ACC112 (cell line): ENCODE measurements around the gene SCAPER.

ENCODE experiments used
- H2AFZ ChIP-seq: fragments of 200-600 bp; sonication (generic); one replicate; pipeline ENCODE4 v1.6.0; 2017; ENCODE audit warnings: antibody characterized with exemption, low read length; ENCODE audit not compliant: unreplicated experiment
- H3K27ac ChIP-seq: fragments of 200-600 bp; sonication (generic); 2 replicates; pipeline ENCODE4 v1.5.1; 2014; ENCODE audit warnings: low read depth, mild to moderate bottlenecking, antibody characterized with exemption, low read length, moderate library complexity
- H3K27me3 ChIP-seq: fragments of 200-600 bp; sonication (generic); 2 replicates; pipeline ENCODE4 v1.6.1; 2014; ENCODE audit warnings: mild to moderate bottlenecking, antibody characterized with exemption, low read length, moderate library complexity, mixed read lengths; ENCODE audit not compliant: insufficient read depth
- H3K36me3 ChIP-seq: fragments of 200-600 bp; sonication (generic); 2 replicates; pipeline ENCODE4 v1.6.1; 2016; ENCODE audit warnings: mild to moderate bottlenecking, antibody characterized with exemption, low read length, moderate library complexity, mixed read lengths; ENCODE audit not compliant: insufficient read depth
- H3K4me1 ChIP-seq: fragments of 200-600 bp; sonication (generic); one replicate; pipeline ENCODE4 v1.6.1; 2016; ENCODE audit warnings: low read length, mixed read lengths; ENCODE audit not compliant: insufficient read depth, unreplicated experiment, control insufficient read depth
- H3K4me3 ChIP-seq: fragments of 200-600 bp; sonication (generic); 2 replicates; pipeline ENCODE4 v1.5.1; 2014; ENCODE audit warnings: mild to moderate bottlenecking, low read depth, low read length
- H3K79me2 ChIP-seq: fragments of 200-600 bp; sonication (generic); one replicate; pipeline ENCODE4 v1.6.0; 2016; ENCODE audit warnings: low read length; ENCODE audit not compliant: control insufficient read depth, unreplicated experiment, insufficient read depth

The SCAPER gene, protein sequence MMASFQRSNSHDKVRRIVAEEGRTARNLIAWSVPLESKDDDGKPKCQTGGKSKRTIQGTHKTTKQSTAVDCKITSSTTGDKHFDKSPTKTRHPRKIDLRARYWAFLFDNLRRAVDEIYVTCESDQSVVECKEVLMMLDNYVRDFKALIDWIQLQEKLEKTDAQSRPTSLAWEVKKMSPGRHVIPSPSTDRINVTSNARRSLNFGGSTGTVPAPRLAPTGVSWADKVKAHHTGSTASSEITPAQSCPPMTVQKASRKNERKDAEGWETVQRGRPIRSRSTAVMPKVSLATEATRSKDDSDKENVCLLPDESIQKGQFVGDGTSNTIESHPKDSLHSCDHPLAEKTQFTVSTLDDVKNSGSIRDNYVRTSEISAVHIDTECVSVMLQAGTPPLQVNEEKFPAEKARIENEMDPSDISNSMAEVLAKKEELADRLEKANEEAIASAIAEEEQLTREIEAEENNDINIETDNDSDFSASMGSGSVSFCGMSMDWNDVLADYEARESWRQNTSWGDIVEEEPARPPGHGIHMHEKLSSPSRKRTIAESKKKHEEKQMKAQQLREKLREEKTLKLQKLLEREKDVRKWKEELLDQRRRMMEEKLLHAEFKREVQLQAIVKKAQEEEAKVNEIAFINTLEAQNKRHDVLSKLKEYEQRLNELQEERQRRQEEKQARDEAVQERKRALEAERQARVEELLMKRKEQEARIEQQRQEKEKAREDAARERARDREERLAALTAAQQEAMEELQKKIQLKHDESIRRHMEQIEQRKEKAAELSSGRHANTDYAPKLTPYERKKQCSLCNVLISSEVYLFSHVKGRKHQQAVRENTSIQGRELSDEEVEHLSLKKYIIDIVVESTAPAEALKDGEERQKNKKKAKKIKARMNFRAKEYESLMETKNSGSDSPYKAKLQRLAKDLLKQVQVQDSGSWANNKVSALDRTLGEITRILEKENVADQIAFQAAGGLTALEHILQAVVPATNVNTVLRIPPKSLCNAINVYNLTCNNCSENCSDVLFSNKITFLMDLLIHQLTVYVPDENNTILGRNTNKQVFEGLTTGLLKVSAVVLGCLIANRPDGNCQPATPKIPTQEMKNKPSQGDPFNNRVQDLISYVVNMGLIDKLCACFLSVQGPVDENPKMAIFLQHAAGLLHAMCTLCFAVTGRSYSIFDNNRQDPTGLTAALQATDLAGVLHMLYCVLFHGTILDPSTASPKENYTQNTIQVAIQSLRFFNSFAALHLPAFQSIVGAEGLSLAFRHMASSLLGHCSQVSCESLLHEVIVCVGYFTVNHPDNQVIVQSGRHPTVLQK (N-terminal part only)

DNA sequence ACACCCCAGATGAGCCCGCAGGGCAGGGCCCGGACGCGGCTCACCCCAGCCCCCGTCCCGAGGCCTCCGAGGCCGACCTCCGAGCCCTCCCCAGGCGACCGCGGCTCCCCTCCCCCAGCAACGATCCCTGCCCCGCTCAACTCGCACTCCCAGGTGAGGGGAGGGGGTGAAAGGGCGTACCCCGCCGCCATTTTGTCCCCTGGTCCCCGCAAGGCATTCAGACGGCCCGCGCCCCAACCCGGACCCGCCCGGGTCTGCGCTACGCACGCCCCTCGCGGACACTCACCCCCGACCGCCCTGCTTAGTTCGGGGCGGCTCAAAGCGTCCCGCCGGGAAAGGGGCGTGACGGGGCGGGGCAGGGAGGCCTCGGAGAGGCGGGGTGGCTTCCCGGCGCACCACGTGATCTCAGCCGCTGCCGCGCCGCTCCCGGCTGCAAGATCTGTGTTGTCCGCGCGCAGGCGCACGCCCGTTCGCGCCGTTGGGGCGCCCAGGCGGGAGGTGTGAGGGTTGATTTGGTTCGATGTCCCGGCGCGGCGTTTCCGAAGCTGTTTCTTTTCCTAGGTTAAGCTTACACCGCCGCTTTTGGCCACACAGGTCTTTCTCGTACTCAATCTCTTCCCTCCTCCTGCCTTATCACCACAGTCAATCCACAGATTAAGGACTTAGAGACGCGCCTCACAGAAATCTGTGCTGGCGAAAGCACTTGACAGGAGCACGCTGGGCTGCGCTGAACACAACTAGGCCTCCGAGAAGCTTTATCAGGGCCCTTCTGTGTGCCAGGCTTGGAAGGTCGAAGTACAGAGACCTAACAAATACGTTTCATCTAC, at the start of gene SCAPER:
Gene SCAPER (minus strand): TSS at position 328 of the 827 bp plus-strand sequence. CDS start 21,523 bp downstream, outside the sequence.
- Histone ChIP-seq H3K27me3 (no peaks in the 10 kb centered on the region), H3K79me2 (peaks cover 14% of the 10 kb centered on the region), H2AFZ (peak within 1 kb of the TSS; percentile 99), H3K27ac (peak within 1 kb of the TSS; percentile 52; the same call in 1 of the 2 replicates), H3K4me1 (peaks cover 23% of the 10 kb centered on the region), H3K36me3 (no peaks in the 10 kb centered on the region), H3K4me3 (peak within 1 kb of the TSS; percentile 79)

DNA sequence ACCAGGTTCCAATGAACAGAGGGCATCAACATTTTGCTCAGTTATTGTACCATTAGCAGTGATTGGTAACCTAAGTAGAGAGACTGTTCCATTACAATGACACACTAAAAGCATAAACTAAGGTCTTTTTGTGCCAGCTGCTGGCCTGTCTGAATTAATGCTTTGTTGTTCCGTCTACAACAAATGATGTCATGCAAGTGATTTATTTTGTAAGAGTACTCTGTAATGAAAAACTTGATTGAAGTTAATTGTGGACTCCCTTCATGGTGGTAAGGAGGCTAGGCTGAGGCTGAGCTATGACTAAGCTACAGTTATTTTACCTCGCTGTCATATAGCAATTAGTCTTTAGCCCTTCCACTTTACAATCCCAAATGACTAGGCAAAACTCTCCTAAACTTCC, 49.6 kb upstream of the SCAPER start:
- no peaks in the 10 kb centered on the region for H3K36me3 ChIP-seq
- H3K27ac ChIP-seq: no peak overlapping the region
- H3K4me3 ChIP-seq: no peak overlapping the region
- H3K79me2 ChIP-seq: no peaks in the 10 kb centered on the region
- H2AFZ ChIP-seq: no peak overlapping the region
- H3K27me3 ChIP-seq: no peaks in the 10 kb centered on the region
- H3K4me1 ChIP-seq: no peaks in the 10 kb centered on the region

DNA sequence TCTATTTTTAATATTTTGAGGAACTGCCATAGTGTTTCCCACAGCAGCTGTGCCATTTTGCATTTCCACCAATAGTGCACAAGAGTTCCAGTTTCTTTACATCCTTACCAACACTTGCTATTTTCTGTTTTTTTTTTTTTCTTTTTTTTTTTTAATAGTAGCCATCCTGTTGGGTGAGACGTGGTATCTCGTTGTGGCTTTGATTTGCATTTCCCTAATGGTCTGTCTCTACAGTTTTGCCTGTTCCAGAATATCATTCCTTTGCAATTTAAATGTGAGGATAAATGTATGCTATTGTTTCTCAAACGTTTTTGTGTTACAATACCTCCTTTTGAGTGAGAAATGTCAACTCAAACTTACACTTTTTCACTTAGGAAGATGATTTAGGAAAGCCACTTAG, 48.8 kb upstream of the SCAPER start:
- Histone ChIP-seq H2AFZ (no peak overlapping the region), H3K4me1 (no peaks in the 10 kb centered on the region), H3K27me3 (no peaks in the 10 kb centered on the region), H3K27ac (no peak overlapping the region), H3K79me2 (no peaks in the 10 kb centered on the region), H3K36me3 (0 out of 2 replicates have a peak, but pooled peaks cover 3% of the 10 kb centered on the region), H3K4me3 (no peak overlapping the region)

DNA sequence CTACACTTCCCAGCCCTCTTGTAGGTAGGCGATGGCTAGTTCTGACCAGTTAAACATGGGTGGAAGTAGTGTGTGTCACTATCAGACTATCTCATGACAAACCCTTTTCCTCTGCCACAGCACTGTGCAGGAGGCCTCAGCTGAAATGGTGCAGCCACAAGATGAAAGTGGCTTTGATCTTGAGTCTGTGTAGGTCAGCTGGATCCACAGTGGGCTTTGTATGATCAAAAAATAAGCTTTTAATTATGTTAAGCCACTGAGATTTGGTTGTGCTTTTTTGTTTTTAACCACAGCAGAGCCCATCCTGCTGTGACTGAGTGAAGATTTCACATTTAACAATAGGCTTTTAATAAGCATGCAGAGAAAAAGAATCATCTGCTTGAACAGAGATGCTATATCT, 46.1 kb upstream of the SCAPER start:
- Histone ChIP-seq H3K27ac (no peak overlapping the region), H3K4me3 (no peak overlapping the region), H2AFZ (no peak overlapping the region), H3K4me1 (no peaks in the 10 kb centered on the region), H3K36me3 (0 out of 2 replicates have a peak, but pooled peaks cover 14% of the 10 kb centered on the region), H3K27me3 (no peaks in the 10 kb centered on the region), H3K79me2 (no peaks in the 10 kb centered on the region)

DNA sequence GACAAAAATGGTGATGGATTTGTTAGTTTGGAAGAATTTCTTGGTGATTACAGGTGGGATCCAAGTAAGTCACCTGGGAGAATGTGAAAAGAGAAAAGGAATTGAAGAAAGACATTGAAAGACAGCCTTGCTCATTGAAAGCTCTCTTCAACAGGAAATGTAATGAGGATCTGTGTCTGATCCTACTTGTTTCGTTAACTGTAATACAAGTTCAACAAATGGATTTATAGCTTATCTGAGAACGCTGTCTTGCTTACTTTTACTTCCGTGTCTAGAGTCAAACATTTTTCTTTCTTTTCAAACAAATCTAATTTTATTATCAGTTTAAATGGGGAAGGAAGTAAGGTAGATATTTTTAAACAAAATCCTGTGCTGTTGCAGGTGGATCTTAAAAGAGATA, 42.3 kb upstream of the SCAPER start:
- Histone ChIP-seq H3K36me3 (peaks cover 14% of the 10 kb centered on the region; the same call in 1 of the 2 replicates), H3K4me3 (no peak overlapping the region), H2AFZ (no peak overlapping the region), H3K79me2 (no peaks in the 10 kb centered on the region), H3K27ac (no peak overlapping the region), H3K4me1 (no peaks in the 10 kb centered on the region), H3K27me3 (no peaks in the 10 kb centered on the region)

DNA sequence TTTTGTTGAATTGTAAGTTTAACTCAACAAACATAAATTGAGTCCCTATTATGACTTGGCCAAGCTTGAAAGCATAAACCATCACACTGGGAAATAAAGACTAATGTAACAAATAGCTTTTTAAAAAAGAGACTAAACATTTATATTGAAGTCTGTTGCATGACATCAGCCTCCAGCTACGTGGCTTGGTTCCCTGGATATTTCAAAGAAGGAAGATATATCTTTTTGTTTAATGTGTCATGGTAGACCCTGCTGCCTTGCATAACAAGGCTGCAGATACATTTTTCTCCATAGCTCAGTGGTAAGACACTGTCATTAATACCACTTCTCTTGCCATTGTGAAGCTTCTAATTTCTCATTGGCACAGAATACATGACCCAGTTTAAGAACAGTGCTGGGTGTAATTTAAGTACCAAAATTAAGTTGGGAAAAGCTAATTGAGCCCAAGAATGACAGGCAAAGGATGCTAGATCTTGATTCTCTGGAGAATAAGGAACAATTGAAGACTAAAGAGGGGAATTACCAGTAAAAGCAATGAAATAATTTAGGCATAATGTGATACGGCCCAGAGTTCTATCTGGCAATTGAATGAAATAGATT, 40.5 kb upstream of the SCAPER start:
- no peak overlapping the region for H2AFZ ChIP-seq
- H3K27ac ChIP-seq: no peak overlapping the region
- peaks cover 14% of the 10 kb centered on the region; the same call in 1 of the 2 replicates for H3K36me3 ChIP-seq

DNA sequence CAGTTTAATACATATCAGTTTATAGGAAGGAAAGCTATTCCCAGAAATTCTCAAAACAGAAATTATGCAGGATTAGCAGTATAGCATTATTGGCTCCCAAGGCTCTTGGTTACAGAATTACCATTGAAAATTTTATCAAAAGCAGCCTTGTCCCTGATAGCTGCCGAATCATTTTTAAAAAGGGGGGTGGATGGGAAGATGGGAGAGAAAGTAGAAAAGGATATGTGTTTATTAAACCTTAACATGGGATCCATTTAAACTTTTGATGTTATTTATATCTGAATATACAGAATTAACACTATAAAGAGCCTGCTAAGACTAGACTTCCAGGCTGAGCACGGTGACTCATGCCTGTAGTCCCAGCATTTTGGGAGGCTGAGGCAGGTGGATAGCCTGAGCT, 37.2 kb upstream of the SCAPER start:
- no peaks in the 10 kb centered on the region for H3K4me1 ChIP-seq

More for the DNA sequence above, 40.5 kb upstream of the SCAPER start:
- H3K79me2 ChIP-seq: no peaks in the 10 kb centered on the region
- H3K4me1 ChIP-seq: no peaks in the 10 kb centered on the region
- H3K4me3 ChIP-seq: no peak overlapping the region
- H3K27me3 ChIP-seq: no peaks in the 10 kb centered on the region

DNA sequence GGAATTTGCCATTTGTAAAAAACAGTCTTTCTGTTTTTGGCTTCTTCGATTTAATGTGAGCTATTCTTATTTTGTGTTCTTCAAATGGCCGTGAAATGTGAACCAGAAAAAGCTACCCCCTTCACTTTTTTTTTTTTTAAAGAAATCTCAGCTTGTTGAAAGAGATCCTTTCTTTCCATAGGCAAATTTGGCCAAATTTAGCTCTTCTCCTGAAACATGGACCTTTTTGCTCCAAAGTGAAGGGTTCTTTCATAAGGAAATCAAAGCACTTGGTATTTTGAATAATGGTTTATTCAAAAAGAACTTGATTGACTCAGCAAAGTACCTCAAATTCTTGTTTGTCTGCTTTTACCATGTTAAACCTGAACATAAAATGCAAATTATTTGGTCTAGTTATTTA, 36.5 kb upstream of the SCAPER start:
- no peaks in the 10 kb centered on the region for H3K4me1 ChIP-seq
- no peaks in the 10 kb centered on the region for H3K79me2 ChIP-seq
- H3K4me3 ChIP-seq: no peak overlapping the region
- no peak overlapping the region for H3K27ac ChIP-seq
- H3K36me3 ChIP-seq: no peaks in the 10 kb centered on the region; the same call in none of the 2 replicates
- H3K27me3 ChIP-seq: no peaks in the 10 kb centered on the region
- H2AFZ ChIP-seq: no peak overlapping the region

More for the DNA sequence above, 37.2 kb upstream of the SCAPER start:
- H3K79me2 ChIP-seq: no peaks in the 10 kb centered on the region
- H2AFZ ChIP-seq: no peak overlapping the region
- H3K27me3 ChIP-seq: no peaks in the 10 kb centered on the region
- no peak overlapping the region for H3K27ac ChIP-seq
- no peaks in the 10 kb centered on the region; the same call in none of the 2 replicates for H3K36me3 ChIP-seq
- no peak overlapping the region for H3K4me3 ChIP-seq

DNA sequence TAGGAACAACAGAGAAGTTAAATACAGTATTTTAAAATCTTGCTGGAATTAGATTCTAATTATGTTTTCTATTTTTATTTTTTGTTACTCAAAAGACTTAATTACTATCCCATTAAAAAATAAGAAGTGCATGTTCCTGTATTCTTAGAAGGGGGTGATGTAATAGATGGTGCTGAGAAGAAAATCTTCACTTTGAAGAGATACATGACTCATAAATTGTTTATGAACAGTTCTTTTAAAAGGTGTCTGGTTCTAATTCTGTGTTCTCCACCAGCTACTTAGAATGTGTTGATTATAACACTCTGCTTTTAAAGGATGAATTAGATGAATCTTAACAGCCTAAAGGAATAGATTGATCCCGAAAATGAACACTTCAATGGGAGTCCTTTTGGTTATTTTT, 34.6 kb upstream of the SCAPER start:
- Histone ChIP-seq H3K4me1 (no peaks in the 10 kb centered on the region), H3K36me3 (no peaks in the 10 kb centered on the region; the same call in none of the 2 replicates), H3K27me3 (no peaks in the 10 kb centered on the region), H3K27ac (no peak overlapping the region), H2AFZ (no peak overlapping the region), H3K79me2 (no peaks in the 10 kb centered on the region), H3K4me3 (no peak overlapping the region)
